D721Med (cell line): ENCODE results near the gene TGM4.

Experiments used
- DNase-seq: peaks from one replicate; pipeline ENCODE4 v3.0.0; 2011; ENCODE audit warnings: low spot score; ENCODE audit not compliant: insufficient read length
- FAIRE-seq: peaks from 2 replicates; lab custom pipeline; 2011; peaks lifted over from hg19 to GRCh38; lab: Jason Lieb, UNC
- TF ChIP-seq, protein P1 (sequence below): IDR thresholded peaks from 2 replicates; pipeline ENCODE4 v1.5.1; 2012; ENCODE audit warnings: mild to moderate bottlenecking, control low read depth; ENCODE audit not compliant: insufficient read depth; ENCODE audit errors: missing control alignments

Gene TGM4

DNA sequence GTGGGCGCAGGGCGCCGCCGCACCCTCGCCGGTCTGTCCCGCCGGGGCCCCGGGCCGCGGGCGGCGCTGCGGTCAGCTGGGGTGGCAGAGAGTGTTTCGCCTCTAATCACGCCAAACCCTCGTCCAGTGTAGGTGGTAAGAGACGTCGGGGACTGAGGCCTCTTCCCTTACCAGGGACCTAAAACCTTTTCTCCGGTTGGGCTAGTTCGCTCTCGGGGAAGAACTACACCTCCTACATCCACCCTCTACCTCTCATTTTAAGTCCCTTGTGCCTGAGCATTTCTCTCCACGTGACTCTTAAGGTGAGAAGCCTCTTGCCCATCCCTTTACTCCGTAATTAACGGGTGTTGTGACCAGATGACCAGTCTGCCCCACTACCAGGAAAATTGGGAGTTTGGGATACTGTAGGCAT lies 12.2 kb upstream of the TGM4 start:
- FAIRE-seq (no peak), DNase-seq (no peak)
- TF ChIP-seq, protein P1, sequence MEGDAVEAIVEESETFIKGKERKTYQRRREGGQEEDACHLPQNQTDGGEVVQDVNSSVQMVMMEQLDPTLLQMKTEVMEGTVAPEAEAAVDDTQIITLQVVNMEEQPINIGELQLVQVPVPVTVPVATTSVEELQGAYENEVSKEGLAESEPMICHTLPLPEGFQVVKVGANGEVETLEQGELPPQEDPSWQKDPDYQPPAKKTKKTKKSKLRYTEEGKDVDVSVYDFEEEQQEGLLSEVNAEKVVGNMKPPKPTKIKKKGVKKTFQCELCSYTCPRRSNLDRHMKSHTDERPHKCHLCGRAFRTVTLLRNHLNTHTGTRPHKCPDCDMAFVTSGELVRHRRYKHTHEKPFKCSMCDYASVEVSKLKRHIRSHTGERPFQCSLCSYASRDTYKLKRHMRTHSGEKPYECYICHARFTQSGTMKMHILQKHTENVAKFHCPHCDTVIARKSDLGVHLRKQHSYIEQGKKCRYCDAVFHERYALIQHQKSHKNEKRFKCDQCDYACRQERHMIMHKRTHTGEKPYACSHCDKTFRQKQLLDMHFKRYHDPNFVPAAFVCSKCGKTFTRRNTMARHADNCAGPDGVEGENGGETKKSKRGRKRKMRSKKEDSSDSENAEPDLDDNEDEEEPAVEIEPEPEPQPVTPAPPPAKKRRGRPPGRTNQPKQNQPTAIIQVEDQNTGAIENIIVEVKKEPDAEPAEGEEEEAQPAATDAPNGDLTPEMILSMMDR = no peak

DNA sequence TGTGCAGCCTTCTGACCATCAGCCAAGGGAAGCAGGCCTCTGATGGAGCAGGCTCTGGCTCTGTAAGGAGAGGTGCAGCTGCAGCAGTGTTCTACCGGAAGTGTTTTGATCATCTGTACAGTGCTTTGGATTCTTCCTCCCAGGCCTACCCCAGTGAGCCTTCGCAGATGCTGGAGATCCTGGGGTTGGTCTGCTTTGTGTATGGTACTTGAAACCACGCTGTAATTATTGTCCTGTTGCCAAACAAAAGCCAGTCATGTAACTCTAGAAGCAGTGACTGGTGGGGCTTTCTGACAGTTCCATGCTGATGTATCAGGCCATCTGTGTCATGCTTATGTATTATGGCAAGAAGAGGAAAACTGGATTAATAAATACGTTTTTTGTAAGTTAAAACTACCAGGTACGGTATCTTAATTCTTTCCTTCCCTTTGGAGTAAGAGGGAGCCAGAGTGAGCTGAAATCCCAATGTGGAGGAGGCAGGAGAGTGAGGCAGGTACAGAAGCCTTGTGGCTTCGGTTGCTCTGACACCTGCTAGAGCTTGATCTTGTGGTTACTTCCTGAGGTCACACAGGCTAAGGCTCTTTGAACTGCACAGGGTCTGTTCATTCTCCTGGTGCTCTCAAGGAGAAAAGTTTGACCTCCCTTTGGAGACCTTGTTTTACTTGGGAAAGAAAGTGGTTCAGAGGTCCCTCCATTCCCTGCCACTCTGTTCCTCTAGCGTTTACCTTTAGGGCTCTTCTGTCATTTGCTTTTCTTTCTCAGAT lies 9.0 kb upstream of the TGM4 start:
- no peak for DNase-seq
- TF ChIP-seq, protein P1 = no peak
- FAIRE-seq = no peak

DNA sequence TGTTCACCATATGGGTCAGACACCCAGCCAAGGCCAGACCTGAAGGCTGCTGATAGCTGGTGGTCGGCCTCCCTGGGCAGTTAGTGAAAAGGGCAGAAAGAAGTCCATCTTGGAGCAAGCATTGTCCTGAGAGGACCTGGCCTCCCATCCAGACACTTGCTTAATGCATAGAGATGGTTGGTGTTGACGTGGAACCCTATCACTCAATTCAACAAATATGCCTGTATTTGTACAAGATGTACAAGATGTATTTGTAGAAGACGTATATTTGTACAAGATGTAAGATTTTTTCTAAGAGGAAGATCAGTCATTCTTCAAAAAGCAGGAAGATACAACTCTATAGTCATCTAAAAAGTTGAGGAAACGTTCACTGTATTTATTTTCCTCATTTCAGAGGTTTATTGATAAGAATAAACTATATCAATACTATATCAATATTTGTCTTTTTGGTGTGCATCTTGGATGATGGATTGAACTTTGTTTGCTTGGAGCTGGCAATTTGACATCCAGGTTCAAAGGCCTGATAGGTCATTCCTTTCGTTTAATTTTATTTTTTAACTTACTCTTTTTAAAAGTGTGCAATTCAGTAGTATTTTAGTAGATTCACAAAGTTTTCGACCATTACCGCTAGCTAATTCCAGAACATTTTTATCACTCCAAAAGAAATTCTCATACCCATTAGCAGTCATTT lies 6.8 kb upstream of the TGM4 start:
- DNase-seq (no peak), FAIRE-seq (no peak)
- TF ChIP-seq, protein P1 = no peak

DNA sequence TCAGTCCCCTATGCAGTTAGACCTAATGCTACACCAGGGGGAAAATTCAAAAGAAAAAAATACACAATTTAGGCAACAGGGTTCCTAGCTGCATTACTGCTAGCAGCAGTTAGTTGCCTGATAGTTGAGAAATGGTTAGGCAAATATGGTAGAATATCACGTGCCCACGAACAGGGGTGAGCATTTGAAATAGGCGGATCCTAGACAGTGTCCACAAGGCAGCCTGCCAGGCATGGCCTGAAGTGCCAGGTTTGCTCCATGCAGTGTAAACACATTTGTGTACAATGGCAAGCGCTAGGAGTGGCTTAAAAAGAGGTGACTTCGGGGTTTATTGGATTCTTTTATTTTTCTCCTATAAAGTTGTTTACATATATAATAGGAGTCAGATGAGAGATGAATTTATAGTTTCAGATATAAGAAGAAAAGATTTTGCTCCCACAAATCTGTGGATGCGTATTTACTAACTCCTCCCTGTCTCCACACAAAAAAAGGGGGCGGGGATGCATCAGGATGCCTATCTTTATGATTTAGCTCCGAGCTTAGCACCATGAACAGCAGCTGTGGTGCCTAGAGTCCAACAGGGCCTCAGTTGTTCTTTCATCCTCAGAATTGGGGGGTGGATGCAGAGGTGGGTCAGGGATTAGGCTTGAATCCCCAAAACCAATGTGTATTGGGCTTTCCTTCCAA lies 3.9 kb upstream of the TGM4 start:
- DNase-seq (no peak), FAIRE-seq (no peak)

DNA sequence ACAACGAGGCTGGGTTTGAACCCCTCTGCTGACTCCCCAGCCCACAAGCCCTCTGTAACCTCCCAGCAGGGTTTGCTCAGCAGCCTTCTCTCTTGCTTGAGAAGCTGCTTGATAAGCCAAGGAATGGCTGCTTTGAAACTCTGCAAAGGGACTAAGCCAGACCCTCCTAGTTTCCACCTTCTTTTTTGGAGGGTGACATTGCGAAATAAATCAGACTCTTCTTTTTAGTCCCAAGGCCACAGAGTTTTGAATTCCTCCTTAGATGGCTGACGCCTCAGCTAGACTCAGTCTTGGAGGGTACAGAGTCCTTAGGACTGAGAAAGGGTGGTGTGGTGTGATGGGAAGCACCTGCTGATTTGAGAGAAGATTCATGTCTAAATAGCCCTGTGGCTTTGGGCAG lies 1.2 kb downstream of the TGM4 start:
- FAIRE-seq (no peak), DNase-seq (no peak)
- TF ChIP-seq, protein P1 = no peak

More for the DNA sequence above, 3.9 kb upstream of the TGM4 start:
- TF ChIP-seq, protein P1 = no peak

DNA sequence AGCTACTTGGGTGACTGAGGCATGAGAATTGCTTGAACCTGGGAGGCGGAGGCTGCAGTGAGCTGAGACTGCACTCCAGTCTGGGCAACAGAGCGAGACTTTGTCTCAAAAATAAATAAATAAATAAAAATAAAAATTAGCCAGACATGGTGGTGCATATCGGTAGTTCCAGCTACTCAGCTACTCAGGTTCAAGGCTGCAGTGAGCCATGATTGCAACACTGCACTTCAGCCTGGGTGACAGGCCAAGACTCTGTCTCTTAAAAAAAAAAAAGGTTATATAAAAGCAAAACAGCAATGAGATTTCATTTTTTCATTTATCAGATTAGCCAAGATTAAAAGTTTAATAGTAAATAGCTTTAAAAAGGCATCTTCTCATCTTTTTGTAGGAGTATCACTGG lies 2.9 kb downstream of the TGM4 start:
- FAIRE-seq (no peak), DNase-seq (no peak)
- TF ChIP-seq, protein P1 = no peak
